B cell (primary cell): Measurements from ENCODE around the gene STAB1.

ENCODE experiments used
- EZH2 ChIP-seq: IDR thresholded peaks from 2 replicates; pipeline ENCODE4 v1.6.1; 2012; ENCODE audit warnings: borderline replicate concordance, low read depth, mild to moderate bottlenecking, moderate library complexity, low read length; ENCODE audit not compliant: insufficient read depth, poor library complexity, severe bottlenecking
- TF ChIP-seq, protein P1 (sequence below): fragments of 200-600 bp; IDR thresholded peaks from one replicate; pipeline ENCODE4 v1.8.0; 2022; ENCODE audit warnings: antibody characterized with exemption, mild to moderate bottlenecking

GRCh38 chr3:52488746-52489145 is 6.4 kb upstream of the STAB1 start:
- TF ChIP-seq, protein P1, sequence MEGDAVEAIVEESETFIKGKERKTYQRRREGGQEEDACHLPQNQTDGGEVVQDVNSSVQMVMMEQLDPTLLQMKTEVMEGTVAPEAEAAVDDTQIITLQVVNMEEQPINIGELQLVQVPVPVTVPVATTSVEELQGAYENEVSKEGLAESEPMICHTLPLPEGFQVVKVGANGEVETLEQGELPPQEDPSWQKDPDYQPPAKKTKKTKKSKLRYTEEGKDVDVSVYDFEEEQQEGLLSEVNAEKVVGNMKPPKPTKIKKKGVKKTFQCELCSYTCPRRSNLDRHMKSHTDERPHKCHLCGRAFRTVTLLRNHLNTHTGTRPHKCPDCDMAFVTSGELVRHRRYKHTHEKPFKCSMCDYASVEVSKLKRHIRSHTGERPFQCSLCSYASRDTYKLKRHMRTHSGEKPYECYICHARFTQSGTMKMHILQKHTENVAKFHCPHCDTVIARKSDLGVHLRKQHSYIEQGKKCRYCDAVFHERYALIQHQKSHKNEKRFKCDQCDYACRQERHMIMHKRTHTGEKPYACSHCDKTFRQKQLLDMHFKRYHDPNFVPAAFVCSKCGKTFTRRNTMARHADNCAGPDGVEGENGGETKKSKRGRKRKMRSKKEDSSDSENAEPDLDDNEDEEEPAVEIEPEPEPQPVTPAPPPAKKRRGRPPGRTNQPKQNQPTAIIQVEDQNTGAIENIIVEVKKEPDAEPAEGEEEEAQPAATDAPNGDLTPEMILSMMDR, result no peak
- no peak for TF ChIP-seq EZH2
